IgD-negative memory B cell (primary cell): ENCODE results near the gene DNTT. TPM values are rescaled to one million over a fixed set of nuclear protein-coding genes. Genes with fewer than 3 reads are reported as not detected.

Experiments used
- H3K27ac Mint-ChIP-seq, 3 donors: one replicate each; pipeline ENCODE4 v1.8.0; 2020 to 2022; ENCODE audit warnings: mild to moderate bottlenecking in 3 of 3, mixed read lengths in 3 of 3, moderate library complexity in 1 of 3
- H3K27me3 Mint-ChIP-seq: one replicate; pipeline ENCODE4 v1.8.0; 2021; ENCODE audit warnings: mixed read lengths
- H3K36me3 Mint-ChIP-seq: one replicate; pipeline ENCODE4 v1.8.0; 2020; ENCODE audit warnings: mild to moderate bottlenecking, mixed read lengths
- H3K4me1 Mint-ChIP-seq, 3 donors: one replicate each; pipeline ENCODE4 v1.8.0; 2020 to 2022; ENCODE audit warnings: mixed read lengths in 3 of 3, mild to moderate bottlenecking in 1 of 3
- H3K4me3 Mint-ChIP-seq, 4 donors: one replicate each; pipeline ENCODE4 v1.8.0; 2020 to 2022; ENCODE audit warnings: mild to moderate bottlenecking in 4 of 4, mixed read lengths in 4 of 4, moderate library complexity in 3 of 4
- H3K9me3 Mint-ChIP-seq, 3 donors: one replicate each; pipeline ENCODE4 v1.8.0; 2020 to 2021; ENCODE audit warnings: mixed read lengths in 3 of 3, mild to moderate bottlenecking in 1 of 3
- polyA plus RNA-seq: library from polyadenylated mRNA; unstranded; fragments of 300-500 nt; fragmentation: Illumina TruSeq; gene quantifications from one replicate; pipeline ENCODE4 v1.2.3, GENCODE V29; 2021

DNTT gene
- polyA plus RNA-seq, 1 donor from 2014 or later: 0.10 TPM

DNA sequence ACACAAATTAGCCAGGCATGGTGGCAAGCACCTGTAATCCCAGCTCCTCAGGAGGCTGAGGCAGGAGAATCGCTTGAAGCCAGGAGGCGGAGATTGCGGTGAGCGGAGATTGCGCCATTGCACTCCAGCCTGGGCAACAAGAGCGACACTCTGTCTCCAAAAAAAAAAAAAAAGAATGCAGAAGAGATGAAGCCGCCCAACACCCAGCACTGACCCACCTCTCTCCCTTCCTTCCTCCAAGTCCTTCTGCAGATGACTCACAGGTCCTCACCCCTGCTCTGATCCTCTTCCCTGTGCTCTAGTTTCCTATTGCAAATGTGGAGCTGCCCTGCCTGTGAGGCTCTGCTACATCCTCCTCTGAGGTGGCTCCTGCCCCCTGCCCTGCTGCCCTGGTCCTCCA is 76.6 kb downstream of the DNTT start:
- Mint-ChIP-seq H3K27ac (no peak overlapping the region), H3K4me3 (no peak overlapping the region), H3K9me3 (no peaks in the 10 kb centered on the region), H3K36me3 (peaks cover 3% of the 10 kb centered on the region), H3K27me3 (peaks cover 13% of the 10 kb centered on the region), H3K4me1 (peaks cover 0 to under 1% (median 0%) of the 10 kb centered on the region in 3 donors)

DNA sequence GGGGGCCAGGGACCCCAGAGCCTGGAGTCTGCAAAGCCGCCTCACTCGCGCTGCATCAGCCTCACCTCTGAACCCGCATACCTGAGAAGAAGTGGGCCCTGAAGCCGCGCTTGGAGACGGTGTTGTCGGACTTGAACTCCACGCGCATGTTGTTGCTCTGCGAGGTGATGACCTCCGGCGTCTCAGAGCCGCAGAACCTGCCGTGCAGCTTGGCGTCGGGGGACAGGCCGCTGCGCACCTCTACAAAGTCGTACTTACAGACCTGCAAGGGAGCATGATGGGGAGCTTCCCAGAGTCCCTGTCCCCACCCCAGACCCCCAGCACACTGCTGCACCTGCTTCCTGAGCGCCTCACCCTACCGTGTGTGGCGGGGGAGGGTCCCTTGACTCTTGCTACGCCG is 80.3 kb downstream of the DNTT start:
- Mint-ChIP-seq H3K9me3 (no peaks in the 10 kb centered on the region), H3K4me1 (no peaks in the 10 kb centered on the region), H3K36me3 (peaks cover 3% of the 10 kb centered on the region), H3K27me3 (peaks cover 14% of the 10 kb centered on the region), H3K4me3 (no peak overlapping the region), H3K27ac (no peak overlapping the region)

DNA sequence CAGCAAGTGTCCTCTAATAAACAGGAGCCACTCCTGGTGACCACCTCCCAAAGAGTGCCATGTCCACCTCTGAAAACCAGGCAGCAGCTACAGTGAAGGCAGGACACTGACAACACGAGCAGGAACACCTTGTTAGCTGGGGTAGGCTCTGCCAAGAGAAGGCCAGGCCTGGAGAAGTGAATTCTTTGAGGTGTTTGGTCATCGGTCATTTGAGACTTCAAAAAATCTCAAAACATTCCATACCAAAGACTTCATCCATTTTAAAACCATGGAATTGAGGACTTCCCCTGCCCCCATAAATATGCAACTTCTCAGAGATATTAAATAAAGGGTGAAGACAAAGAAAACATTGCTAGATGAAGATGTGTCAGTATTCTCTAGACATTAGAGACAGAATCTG is 82.9 kb downstream of the DNTT start:
- Mint-ChIP-seq H3K36me3 (peaks cover 3% of the 10 kb centered on the region), H3K27me3 (peaks cover 13% of the 10 kb centered on the region), H3K4me1 (no peaks in the 10 kb centered on the region), H3K9me3 (no peaks in the 10 kb centered on the region), H3K27ac (no peak overlapping the region), H3K4me3 (no peak overlapping the region)

DNA sequence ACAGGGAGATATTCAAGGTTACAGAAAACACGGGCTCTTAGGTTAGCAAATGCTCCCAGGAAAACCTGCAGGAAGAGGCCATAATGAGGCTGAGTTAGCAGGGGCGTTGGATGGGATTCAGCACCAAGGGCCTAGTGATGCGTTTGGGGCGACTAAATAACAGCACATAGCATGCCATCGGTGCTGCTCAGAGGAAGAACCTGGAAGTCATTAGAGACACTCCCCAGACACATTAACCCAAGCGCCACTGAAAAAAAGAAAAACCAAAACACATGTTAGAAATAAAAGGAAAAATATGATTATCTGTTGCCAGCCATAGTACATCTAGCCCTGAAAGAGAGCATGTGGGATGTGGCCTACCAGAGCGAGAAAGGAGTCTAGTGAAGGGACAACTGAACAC is 83.4 kb downstream of the DNTT start:
- H3K27ac Mint-ChIP-seq: no peak overlapping the region
- peaks cover 12% of the 10 kb centered on the region for H3K27me3 Mint-ChIP-seq
- H3K36me3 Mint-ChIP-seq: peaks cover 2% of the 10 kb centered on the region
- H3K4me1 Mint-ChIP-seq: no peaks in the 10 kb centered on the region
- no peaks in the 10 kb centered on the region for H3K9me3 Mint-ChIP-seq
- no peak overlapping the region for H3K4me3 Mint-ChIP-seq

Other genes starting within 250 kb of the DNTT start
- gene ZNF518A, start 174.1 kb upstream of the DNTT start, polyA plus RNA-seq: 12.8 TPM
- gene BLNK, start 32.9 kb upstream of the DNTT start, polyA plus RNA-seq: 217 TPM
- not detected for gene OPALIN, start 54.6 kb downstream of the DNTT start, polyA plus RNA-seq
- 0.41 TPM for gene TLL2, start 209.5 kb downstream of the DNTT start, polyA plus RNA-seq